ENCODE measurements around the gene MIB1.

GRCh38 chr18:21900605-21901352 is 160.2 kb downstream of the MIB1 start:
- TF ChIP-seq POLR2A (IDR thresholded peaks at IDR 0.05; ENCODE audit: low read depth, low read length), result no peak
- TF ChIP-seq ASH2L (IDR thresholded peaks at IDR 0.05; ENCODE audit: borderline replicate concordance, low read depth), result no peak
- no peak for TF ChIP-seq SMC3 (IDR thresholded peaks at IDR 0.05; ENCODE audit: borderline replicate concordance, low read length)
- no peak for TF ChIP-seq BCLAF1 (IDR thresholded peaks at IDR 0.05)
- no peak for TF ChIP-seq EP300 (IDR thresholded peaks at IDR 0.05; ENCODE audit: borderline replicate concordance in 1 of 2, control insufficient read depth in 1 of 2, low read depth in 2 of 2, low read length in 2 of 2)
- TF ChIP-seq, protein P1, sequence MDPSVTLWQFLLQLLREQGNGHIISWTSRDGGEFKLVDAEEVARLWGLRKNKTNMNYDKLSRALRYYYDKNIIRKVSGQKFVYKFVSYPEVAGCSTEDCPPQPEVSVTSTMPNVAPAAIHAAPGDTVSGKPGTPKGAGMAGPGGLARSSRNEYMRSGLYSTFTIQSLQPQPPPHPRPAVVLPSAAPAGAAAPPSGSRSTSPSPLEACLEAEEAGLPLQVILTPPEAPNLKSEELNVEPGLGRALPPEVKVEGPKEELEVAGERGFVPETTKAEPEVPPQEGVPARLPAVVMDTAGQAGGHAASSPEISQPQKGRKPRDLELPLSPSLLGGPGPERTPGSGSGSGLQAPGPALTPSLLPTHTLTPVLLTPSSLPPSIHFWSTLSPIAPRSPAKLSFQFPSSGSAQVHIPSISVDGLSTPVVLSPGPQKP (IDR thresholded peaks at IDR 0.05; ENCODE audit: low read depth, low read length), result no peak
- no peak for TF ChIP-seq TCF3 (IDR thresholded peaks at IDR 0.05; ENCODE audit: borderline replicate concordance, insufficient read depth, low read depth, low read length)
- no peak for TF ChIP-seq SUZ12 (IDR thresholded peaks at IDR 0.05; ENCODE audit: unreplicated experiment)
